DOHH2 (cell line): ENCODE data around the gene ITGA2.

ENCODE experiments used
- CTCF ChIP-seq: fragments of 200-600 bp; sonication (generic); IDR thresholded peaks from one replicate; pipeline ENCODE4 v1.5.1; 2014; ENCODE audit warnings: antibody characterized with exemption, mild to moderate bottlenecking, low read depth, low read length; ENCODE audit not compliant: poor library complexity, severe bottlenecking
- EZH2phosphoT487 ChIP-seq: fragments of 200-600 bp; sonication (generic); IDR thresholded peaks from 2 replicates; pipeline ENCODE4 v1.6.1; 2017; ENCODE audit warnings: borderline replicate concordance, mild to moderate bottlenecking, antibody characterized with exemption, low read length, moderate library complexity, mixed read lengths

- TF ChIP-seq CTCF: no peak
- no peak for TF ChIP-seq EZH2phosphoT487
These were observed 102.1 kb downstream of the ITGA2 start for GRCh38 chr5:53091289-53091688.
